Measurements from ENCODE around the gene PLPP2.

PLPP2 gene

DNA sequence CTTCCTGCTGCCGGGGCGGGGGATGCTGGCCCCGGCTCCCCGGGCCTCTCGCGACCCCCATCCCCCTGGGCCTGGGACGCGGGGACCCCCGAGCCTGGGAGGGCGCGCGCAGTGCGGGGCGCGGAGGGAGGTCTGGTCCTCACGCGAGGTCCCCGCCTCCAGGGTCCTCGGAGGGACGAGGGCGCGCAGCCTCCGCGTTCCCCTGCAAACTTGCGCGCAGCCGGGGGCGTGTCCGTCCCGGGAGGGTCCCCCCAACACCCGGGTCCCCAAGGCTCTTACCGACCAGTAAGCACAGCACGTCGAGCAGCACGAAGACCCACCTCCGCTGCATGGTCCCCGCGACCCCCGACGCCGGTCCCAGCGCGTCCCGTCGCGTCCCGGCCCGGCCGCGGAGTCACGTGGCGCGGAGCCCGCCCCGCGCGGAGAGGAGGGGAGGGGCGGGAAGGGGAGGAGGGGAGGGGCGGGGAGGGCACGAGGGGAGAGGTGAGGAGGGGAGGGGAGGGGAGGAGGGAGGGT lies at the start of gene PLPP2:
Gene PLPP2, minus strand, starts transcription at position 398 of the 516 bp plus-strand sequence. Its CDS starts 67 bp downstream, at position 331.
- in situ Hi-C loops (cut with HindIII; ENCODE audit: low sequenced_read_pairs) = no loop called here

- in situ Hi-C loops (cut with HindIII; ENCODE audit: low sequenced_read_pairs) = no loop called here
Observed at GRCh38 chr19:340620-341385, 49.6 kb upstream of the PLPP2 start.

GRCh38 chr19:339262-339887 lies 48.2 kb upstream of the PLPP2 start:
- in situ Hi-C loops (cut with HindIII; ENCODE audit: low sequenced_read_pairs) = no loop called here

DNA sequence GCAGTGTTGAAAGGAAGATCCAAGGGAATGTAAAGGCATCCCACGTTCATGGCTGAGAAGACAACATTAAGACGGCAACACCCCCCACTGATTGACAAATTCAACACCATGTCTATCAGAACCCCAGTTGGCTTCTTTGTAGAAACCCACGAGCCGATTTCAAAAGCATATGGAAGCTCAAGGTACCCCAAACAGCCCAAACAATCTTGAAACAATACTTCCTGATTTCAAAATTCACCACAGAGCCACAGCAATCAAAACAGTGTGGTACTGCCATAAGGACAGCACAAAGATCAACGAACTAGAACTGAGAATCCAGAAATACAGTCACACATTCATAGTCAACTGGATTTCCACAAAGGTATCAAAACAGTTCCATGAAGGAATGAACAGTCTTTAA lies 47.2 kb upstream of the PLPP2 start:
- in situ Hi-C loops (cut with HindIII; ENCODE audit: low sequenced_read_pairs) = no loop called here

DNA sequence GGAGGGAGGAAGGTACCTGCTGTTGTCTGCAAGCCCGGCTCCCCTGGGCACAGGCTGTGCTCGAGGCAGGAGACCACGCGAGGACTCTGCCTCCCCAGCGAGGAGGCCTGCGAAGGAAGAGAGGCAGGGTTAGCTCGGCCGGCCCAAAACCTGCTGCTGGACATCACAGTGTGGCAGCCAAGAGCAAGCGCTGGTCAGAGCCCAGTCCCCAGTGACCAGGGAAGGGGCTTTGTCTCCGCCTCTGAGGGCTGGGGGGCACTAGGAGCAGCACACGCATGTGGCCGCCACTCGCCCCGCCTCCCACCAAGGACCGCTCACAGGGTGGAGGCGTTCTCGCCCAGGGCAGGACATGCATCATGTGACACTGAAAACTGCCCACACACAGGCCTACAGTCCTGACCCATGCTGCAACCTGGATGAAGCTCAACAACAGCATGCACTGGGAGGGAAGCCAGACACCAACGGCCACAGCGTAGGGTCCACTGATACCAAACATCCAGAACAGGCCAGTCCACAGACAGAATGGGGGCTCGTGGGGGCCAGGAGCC lies 44.9 kb upstream of the PLPP2 start:
- in situ Hi-C loops (cut with HindIII; ENCODE audit: low sequenced_read_pairs) = no loop called here

DNA sequence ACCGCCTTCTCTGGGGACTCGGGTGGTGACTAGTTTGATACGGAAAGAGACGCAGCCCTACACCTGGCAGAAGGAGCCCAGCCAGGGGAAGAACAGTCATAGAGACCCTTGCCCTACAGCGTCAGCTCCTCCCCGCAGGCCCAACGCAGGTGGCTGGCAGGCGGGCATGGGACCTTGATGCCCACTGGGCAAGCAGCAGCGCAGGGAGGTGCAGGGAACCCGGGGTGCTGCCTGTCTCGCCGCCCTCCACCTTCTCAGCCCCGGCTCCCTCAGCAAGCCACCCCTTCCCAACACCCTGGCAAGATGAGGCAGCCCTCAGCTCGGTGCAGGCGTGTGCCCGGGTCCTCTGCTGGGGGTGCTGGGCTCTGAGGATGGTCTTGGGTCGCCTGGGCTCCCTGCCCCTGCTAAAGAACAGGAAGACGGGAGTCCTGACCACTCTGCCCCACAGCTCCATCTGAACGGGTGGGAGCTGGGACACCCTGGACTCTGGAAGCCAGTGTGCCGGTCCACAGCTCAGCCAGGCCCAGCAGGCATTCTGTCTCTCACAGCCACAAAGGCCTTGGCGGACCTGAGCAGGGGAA lies 44.4 kb upstream of the PLPP2 start:
- in situ Hi-C loops (cut with HindIII; ENCODE audit: low sequenced_read_pairs) = no loop called here

DNA sequence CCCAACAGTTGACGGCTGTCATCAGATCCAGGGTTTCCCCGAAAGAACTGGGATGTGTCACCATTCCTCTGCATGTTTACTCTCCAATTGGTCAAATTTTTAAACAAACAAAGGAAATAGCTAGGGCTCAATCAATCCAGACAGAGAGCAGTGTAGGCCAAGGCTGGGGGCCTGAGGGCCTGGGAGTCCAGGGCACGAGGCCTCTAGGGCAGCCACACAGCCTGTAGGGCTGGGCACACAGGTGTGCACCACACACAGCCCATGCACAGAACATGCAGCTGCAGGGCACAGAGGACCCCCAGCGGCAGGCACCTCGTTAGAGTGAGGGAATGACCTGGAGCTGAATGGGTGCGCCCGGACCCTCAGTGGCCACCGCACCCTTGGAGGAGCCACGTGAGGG lies 43.9 kb upstream of the PLPP2 start:
- in situ Hi-C loops (cut with HindIII; ENCODE audit: low sequenced_read_pairs) = no loop called here

GRCh38 chr19:334296-335071 lies 43.3 kb upstream of the PLPP2 start:
- in situ Hi-C loops (cut with HindIII; ENCODE audit: low sequenced_read_pairs) = no loop called here

DNA sequence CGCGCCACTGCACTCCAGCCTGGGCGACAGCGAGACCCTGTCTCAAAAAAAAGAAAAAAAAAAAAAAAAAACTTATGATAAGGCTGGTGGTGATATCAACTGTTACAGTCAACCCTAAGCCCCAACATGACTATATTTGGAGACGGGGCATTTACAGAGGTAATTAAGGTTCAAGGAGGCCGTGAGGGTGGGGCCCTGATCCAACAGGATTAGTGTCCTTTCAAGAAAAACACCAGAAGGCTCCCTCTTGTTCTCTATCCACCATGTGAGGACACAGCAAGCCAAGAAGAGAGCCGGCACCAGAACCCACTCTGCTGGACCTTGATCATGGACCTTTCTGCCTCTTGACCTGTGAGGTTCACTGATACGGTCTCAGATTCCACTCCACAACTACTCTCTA lies 39.3 kb upstream of the PLPP2 start:
- in situ Hi-C loops (cut with HindIII; ENCODE audit: low sequenced_read_pairs) = no loop called here

DNA sequence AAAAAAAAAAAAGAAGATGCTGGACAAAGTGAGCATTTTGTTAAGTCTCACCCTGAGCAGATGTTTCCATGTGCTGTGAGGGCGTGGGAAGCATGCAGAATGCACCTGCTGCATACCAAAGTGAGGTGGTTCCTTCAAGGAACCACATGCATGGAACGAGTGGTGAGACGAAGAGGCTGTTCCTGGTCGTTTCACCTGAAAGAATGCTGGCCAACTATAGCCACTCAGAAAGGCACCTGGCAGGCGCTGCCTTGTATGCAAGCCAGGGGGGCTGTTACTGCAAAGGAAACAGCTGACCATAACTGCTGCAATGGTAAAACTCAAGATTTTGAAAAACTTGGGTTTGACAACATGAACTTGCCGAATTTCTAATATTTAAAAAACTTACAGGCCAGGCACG lies 38.7 kb upstream of the PLPP2 start:
- in situ Hi-C loops (cut with HindIII; ENCODE audit: low sequenced_read_pairs) = no loop called here

DNA sequence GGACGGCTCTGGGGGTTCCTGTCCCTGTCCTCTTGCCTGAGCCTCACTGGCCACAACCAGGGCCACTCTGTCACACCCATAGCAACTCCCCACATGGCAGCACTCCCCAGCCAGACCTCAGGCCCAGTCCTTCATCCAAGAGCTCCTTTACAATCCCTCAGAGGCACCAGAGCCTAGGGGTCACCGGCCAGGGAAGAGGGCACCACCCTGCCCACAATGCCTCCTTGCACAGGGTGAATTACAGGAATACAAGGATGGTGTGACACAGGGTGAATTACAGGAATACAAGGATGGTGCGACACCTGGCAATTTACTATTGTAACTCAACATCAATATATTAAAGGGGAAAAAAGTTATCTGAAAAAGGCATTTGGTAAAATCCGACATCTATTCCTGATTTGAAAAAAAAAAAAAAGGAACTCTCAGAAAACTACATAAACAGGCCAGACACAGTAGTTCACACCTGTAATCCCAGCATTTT lies 36.9 kb upstream of the PLPP2 start:
- in situ Hi-C loops (cut with HindIII; ENCODE audit: low sequenced_read_pairs) = no loop called here

- in situ Hi-C loops (cut with HindIII; ENCODE audit: low sequenced_read_pairs) = no loop called here
Observed at GRCh38 chr19:327291-328024, 36.3 kb upstream of the PLPP2 start.

DNA sequence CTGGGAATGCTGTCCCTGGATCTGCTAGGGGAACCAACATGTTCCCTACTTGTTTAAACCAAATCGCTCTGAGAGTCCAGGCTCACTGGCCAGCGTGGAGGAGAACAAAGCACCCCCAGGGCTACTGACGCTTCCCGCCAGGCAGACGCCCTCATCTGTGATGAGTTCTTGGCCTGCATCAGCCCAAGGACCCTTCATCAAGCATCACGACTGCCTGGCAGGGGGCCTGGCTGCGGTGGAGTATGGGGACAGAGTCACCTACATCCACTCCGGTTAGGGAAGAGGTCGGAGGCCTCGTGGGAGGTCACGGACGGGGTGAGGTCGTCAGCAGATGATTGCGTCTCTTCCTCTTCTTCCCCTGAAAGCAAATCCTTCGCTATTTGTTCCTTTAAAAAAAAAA lies 35.7 kb upstream of the PLPP2 start:
- in situ Hi-C loops (cut with HindIII; ENCODE audit: low sequenced_read_pairs) = no loop called here

DNA sequence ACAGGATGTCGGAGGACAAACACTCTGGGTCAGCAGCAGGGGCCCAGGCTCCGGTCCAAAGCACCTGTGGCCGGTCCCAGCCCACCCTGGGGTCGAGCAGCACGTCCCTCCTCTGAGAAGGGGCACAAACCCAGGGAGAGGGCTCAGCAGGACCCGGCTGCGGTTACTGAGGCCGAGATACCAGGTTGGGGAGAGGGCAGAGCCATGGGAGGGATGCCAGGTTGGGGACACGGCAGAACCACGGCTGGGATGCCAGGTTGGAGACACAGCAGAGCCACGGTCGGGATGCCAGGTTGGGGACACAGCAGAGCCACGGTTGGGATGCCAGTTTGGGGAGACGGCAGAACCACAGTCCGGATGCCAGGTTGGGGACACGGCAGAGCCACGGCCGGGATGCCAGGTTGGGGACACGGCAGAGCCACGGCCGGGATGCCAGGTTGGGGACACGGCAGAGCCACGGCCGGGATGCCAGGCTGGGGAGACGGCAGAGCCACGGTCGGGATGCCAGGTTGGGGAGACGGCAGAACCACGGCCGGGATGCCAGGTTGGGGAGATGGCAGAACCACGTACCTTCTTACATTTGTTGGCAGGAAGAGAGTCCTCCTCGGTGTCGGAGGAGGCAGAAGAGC lies 34.8 kb upstream of the PLPP2 start:
- in situ Hi-C loops (cut with HindIII; ENCODE audit: low sequenced_read_pairs) = no loop called here

DNA sequence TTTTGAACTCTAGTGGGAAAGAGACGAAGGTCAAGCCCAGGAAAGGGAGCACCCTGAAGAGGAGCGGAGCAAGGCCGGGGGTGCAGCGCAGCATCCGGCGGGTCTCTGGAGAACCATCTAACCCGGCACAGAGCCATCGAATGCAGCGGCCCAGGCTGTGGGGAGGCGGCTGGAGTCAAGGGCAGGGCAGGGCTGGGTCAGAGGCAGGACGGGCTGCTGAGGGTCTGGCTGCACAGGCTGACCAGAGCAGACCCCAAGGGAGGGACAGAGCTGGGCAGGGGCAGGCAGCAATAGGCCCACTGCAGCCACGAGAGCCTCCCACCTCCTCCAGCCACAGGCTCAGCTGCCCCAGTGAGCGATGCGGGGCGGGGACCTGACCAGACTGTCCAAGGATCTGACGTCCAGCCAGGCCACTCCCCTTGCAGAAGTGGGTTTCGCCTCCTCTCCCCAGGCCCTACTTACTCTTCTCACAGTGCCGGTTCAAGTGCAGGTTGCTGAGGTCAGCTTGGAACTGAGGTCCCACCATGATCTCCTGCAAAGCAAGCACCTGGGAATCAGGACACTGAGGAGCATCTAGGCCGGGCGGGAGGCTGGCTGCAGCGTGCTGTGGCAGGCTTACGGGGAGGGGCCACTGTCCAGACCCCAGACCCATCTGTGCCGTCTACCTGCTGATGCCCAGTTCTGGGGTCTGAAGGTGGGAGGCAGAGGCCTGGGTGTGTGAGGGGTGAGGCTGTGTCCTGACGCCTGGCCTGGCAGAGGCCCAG lies 34.2 kb upstream of the PLPP2 start:
- in situ Hi-C loops (cut with HindIII; ENCODE audit: low sequenced_read_pairs) = no loop called here

DNA sequence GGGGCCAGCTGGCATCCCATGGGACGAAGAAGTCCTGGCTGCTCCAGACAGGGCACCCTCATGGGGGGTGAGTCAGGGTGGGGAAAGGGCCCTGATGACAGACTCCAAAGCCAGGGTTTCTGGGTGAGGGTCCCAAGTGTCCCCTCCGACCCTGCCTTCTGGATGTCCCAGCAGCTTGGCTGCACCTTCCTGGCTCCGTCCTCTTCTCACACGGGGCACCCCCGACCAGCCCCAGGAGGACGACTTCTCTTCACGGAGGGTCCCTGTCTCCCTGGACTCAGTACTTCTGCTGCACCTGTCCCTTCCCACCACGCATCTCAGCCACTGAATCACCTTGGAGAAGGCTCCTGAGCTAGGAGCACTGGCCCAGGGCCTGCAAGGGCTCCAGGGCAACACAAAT lies 33.5 kb upstream of the PLPP2 start:
- in situ Hi-C loops (cut with HindIII; ENCODE audit: low sequenced_read_pairs) = no loop called here

DNA sequence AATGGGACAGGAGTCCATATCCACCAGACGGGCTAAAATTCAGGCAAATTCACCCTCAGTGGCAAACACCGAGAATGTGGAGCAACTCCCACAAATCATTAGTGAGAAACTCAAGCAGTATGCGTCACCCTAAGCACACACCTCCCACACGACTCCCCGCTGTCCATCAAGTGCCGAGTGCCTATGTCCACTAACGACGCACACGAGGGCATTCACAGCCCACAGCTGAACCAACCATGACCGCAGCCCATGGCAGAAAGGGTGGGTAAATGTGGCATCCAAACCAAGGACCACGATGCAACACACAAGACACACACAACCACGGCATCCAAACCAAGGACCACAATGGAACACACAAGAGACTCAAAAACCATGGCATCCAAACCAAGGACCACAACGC lies 31.4 kb upstream of the PLPP2 start:
- in situ Hi-C loops (cut with HindIII; ENCODE audit: low sequenced_read_pairs) = no loop called here

DNA sequence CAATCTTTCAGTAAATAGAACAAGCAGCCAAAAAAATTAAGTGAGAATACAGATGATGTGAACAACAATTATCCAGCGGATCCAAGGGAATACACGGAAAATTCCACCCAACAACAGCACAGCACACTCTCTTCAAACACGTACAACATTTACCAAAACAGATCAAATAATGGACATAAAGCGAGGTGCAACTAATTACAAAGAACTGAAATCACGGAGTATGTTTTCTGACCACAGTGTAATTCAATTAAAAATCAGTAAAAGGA lies 27.2 kb upstream of the PLPP2 start:
- in situ Hi-C loops (cut with HindIII; ENCODE audit: low sequenced_read_pairs) = no loop called here

Measured in endothelial cell of hepatic sinusoid (primary cell).